Gastroesophageal sphincter (tissue), 4 donors: Measurements from ENCODE around the gene ATP1A2. TPM values are rescaled to one million over a fixed set of nuclear protein-coding genes. Genes with fewer than 3 reads are reported as not detected.

Experiments
- ATAC-seq: fragments of 150-250 bp; one replicate; pipeline ENCODE4 v1.9.1; 2016; ENCODE audit warnings: mild to moderate bottlenecking, moderate library complexity
- H3K27ac ChIP-seq, 4 donors: fragments of 200-600 bp; sonication (generic) in 3 of 4; 1 replicate in 3 of 4; 2 replicates in 1 of 4; pipeline ENCODE4 v1.5.1; 2016 to 2019
- H3K27me3 ChIP-seq: fragments of 200-600 bp; sonication (generic); one replicate; pipeline ENCODE4 v1.5.1; 2019
- H3K36me3 ChIP-seq, 2 donors: fragments of 200-600 bp; sonication (generic); one replicate each; pipeline ENCODE4 v1.5.1; 2019; ENCODE audit warnings: control low read depth in 1 of 2
- H3K4me1 ChIP-seq, 3 donors: fragments of 200-600 bp; sonication (generic); 1 replicate in 2 of 3; 2 replicates in 1 of 3; pipeline ENCODE4 v1.5.1; 2016 to 2019; ENCODE audit warnings: control low read depth in 2 of 3
- H3K4me3 ChIP-seq, 2 donors: fragments of 200-600 bp; sonication (generic); one replicate each; pipeline ENCODE4 v1.5.1; 2019; ENCODE audit warnings: mild to moderate bottlenecking in 1 of 2, moderate library complexity in 1 of 2
- H3K9me3 ChIP-seq, 3 donors: fragments of 200-600 bp; sonication (generic); one replicate each; pipeline ENCODE4 v1.5.1; 2017 to 2019; ENCODE audit warnings: control low read depth in 2 of 3
- EP300 ChIP-seq: sonication (generic); formaldehyde crosslinking; IDR thresholded peaks from one replicate; pipeline ENCODE4 v1.6.1; 2017; ENCODE audit warnings: antibody characterized with exemption, mild to moderate bottlenecking
- POLR2A ChIP-seq, 2 donors: fragments of 450-650 bp; IDR thresholded peaks; one replicate each; pipeline ENCODE4 v1.6.1; 2017; ENCODE audit warnings: antibody characterized with exemption in 2 of 2, mild to moderate bottlenecking in 2 of 2, moderate library complexity in 1 of 2
- POLR2AphosphoS5 ChIP-seq: sonication (generic); formaldehyde crosslinking; IDR thresholded peaks from one replicate; pipeline ENCODE4 v1.6.1; 2017; ENCODE audit warnings: antibody characterized with exemption
- WGBS, 2 donors: methylation state at CpG; one replicate each; pipeline ENCODE4 v1.1.5; 2018; ENCODE audit warnings: low coverage in 1 of 2; 5-methylcytosine and 5-hydroxymethylcytosine counted together
- total RNA-seq, 4 donors: library from RNA; depleted of rRNA; stranded (reverse); fragments of >200 nt; gene quantifications; one replicate each; pipeline ENCODE4 v1.1.0, GENCODE V29; 2016
- TF ChIP-seq, protein P1 (sequence below), 4 experiments: fragments of 200-600 bp in 2 of 4; fragments of 450-650 bp in 2 of 4; sonication (generic) in 1 of 4; IDR thresholded peaks; one replicate each; pipeline ENCODE4 v1.5.1; 2017 to 2019; ENCODE audit warnings: antibody characterized with exemption in 4 of 4, mild to moderate bottlenecking in 2 of 4, moderate library complexity in 2 of 4

The ATP1A2 gene
- total RNA-seq, 4 donors from 2014 or later = 100 to 348 (median 142) TPM

DNA sequence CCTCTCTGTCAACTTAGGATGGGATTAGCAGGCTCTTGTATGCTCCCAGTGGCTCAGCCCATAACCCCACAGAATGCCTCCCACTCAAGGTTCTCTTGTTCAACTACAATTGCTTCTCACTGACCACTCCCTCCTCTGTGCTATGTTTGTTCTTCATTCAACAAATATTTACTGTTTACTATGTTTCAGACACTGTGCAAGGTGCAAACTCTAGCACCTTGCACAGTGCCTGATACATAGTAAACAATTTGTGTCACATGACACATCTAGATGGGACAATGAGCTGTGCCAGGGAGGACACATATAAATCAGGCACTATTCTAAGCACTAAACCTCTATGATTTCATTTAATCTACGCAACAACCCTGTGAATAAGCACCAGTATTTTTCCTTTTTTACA, 15.4 kb downstream of the ATP1A2 start:
- Histone ChIP-seq H3K27ac (peak overlapping the region; percentile 83 to 88 (median 86)), H3K4me1 (peaks cover 7 to 64% (median 9%) of the 10 kb centered on the region in 3 donors), H3K4me3 (no peak overlapping the region), H3K27me3 (no peaks in the 10 kb centered on the region), H3K9me3 (no peaks in the 10 kb centered on the region), H3K36me3 (peaks cover 0 to 88% of the 10 kb centered on the region in 2 donors)
- WGBS, 2 donors = 80 to 100% methylated on average over 1 of the region's 1 CpG
- no peak for ATAC-seq
- TF ChIP-seq, protein P1, sequence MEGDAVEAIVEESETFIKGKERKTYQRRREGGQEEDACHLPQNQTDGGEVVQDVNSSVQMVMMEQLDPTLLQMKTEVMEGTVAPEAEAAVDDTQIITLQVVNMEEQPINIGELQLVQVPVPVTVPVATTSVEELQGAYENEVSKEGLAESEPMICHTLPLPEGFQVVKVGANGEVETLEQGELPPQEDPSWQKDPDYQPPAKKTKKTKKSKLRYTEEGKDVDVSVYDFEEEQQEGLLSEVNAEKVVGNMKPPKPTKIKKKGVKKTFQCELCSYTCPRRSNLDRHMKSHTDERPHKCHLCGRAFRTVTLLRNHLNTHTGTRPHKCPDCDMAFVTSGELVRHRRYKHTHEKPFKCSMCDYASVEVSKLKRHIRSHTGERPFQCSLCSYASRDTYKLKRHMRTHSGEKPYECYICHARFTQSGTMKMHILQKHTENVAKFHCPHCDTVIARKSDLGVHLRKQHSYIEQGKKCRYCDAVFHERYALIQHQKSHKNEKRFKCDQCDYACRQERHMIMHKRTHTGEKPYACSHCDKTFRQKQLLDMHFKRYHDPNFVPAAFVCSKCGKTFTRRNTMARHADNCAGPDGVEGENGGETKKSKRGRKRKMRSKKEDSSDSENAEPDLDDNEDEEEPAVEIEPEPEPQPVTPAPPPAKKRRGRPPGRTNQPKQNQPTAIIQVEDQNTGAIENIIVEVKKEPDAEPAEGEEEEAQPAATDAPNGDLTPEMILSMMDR (IDR thresholded peaks at IDR 0.05) = no peak
- TF ChIP-seq POLR2A (IDR thresholded peaks at IDR 0.05) (no peak), POLR2AphosphoS5 (no peak), EP300 (no peak)

GRCh38 chr1:160131803-160132565, 16.4 kb downstream of the ATP1A2 start:
- H3K36me3 ChIP-seq = peaks cover 0 to 88% of the 10 kb centered on the region in 2 donors
- H3K9me3 ChIP-seq = no peaks in the 10 kb centered on the region
- no peaks in the 10 kb centered on the region for H3K27me3 ChIP-seq
- TF ChIP-seq EP300 (no peak), POLR2AphosphoS5 (peak; percentile 99), POLR2A (IDR thresholded peaks at IDR 0.05) (no peak)
- TF ChIP-seq, protein P1 (IDR thresholded peaks at IDR 0.05) = no peak
- no peak overlapping the region for H3K4me3 ChIP-seq
- peak overlapping the region; percentile 83 to 88 (median 86) for H3K27ac ChIP-seq
- WGBS, 2 donors = 33 to 46% methylated on average over 4 to 6 of the region's 8 CpGs
- peaks cover 7 to 74% (median 9%) of the 10 kb centered on the region in 3 donors for H3K4me1 ChIP-seq
- ATAC-seq = peak; percentile 94

DNA sequence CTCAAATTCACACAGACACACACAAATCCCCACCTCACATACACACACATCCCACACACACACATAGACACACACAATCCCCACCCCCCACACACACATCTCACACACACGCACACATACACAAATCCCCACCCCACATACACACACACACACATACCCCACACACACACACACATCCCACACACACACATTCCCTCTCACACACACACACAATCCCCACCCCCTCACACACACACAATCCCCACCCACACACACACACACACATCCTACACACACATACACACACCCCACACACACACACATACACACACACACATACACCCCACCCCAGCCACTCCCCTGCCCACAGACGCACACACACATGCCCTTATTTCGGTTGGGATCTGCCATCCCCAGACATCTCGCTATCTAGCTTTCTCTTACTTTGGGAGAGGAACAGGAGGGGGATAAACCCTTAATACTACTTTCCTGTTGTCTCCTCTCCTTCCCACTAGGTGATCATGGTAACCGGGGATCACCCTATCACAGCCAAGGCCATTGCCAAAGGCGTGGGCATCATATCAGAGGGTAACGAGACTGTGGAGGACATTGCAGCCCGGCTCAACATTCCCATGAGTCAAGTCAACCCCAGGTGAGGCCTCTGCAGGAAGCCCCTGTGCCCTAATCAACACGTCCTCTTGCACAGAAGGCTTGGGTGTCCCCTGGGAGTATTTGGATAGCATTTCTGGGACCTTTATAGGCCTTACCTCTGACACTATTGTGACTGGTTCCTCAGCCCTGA, 18.6 kb downstream of the ATP1A2 start:
- Histone ChIP-seq H3K9me3 (no peaks in the 10 kb centered on the region), H3K27ac (peak overlapping the region; percentile 43 to 88 (median 84)), H3K27me3 (no peaks in the 10 kb centered on the region), H3K4me3 (no peak overlapping the region), H3K36me3 (peaks cover 0 to 85% of the 10 kb centered on the region in 2 donors), H3K4me1 (peaks cover 7 to 67% (median 9%) of the 10 kb centered on the region in 3 donors)
- TF ChIP-seq EP300 (no peak), POLR2AphosphoS5 (no peak), POLR2A (IDR thresholded peaks at IDR 0.05) (no peak)
- TF ChIP-seq, protein P1 (IDR thresholded peaks at IDR 0.05) = no peak
- no peak for ATAC-seq
- 64 to 73% methylated on average over 7 to 9 of the region's 9 CpGs for WGBS, 2 donors

DNA sequence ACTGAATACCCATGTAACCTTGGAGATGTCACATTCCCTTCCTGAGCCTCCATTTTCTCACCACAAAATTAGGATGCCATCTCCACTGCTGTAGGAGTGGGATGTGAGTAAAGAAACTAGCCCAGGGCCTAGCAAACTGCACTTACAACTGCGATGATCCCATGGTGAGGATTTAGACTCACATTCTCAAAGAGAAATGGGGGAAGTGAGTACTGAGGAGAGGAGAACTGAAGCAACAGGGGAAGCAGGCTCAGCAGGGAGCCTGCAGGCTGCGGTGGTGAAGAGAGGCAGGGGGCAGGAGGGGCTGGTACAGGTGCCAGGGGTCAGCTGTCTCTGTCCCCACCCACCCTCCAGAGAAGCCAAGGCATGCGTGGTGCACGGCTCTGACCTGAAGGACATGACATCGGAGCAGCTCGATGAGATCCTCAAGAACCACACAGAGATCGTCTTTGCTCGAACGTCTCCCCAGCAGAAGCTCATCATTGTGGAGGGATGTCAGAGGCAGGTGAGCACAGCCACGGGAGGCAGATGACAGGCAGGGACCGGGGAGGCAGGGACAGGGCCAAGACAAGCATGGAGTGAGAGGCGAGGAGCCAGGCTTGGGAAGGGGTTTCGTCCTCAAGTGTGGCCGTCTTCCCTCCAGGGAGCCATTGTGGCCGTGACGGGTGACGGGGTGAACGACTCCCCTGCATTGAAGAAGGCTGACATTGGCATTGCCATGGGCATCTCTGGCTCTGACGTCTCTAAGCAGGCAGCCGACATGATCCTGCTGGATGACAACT, 19.4 kb downstream of the ATP1A2 start:
- peaks cover 0 to 85% of the 10 kb centered on the region in 2 donors for H3K36me3 ChIP-seq
- H3K4me1 ChIP-seq = peaks cover 7 to 61% (median 9%) of the 10 kb centered on the region in 3 donors
- no peak for ATAC-seq
- TF ChIP-seq POLR2AphosphoS5 (no peak), EP300 (no peak), POLR2A (IDR thresholded peaks at IDR 0.05) (no peak)
- TF ChIP-seq, protein P1 (IDR thresholded peaks at IDR 0.05) = no peak
- H3K9me3 ChIP-seq = no peaks in the 10 kb centered on the region
- WGBS, 2 donors = 86 to 92% methylated on average over 5 to 8 of the region's 20 CpGs
- H3K4me3 ChIP-seq = no peak overlapping the region
- peak overlapping the region; percentile 43 to 88 (median 84) for H3K27ac ChIP-seq
- no peaks in the 10 kb centered on the region for H3K27me3 ChIP-seq
